GM19372 (cell line): ENCODE data around the gene RSPH9.

ENCODE experiments used
- ATAC-seq: cut with Tn5 transposase; IDR thresholded peaks from one replicate; pipeline ENCODE4 v1.9.1; 2021; ENCODE audit warnings: mild to moderate bottlenecking, low read depth, moderate library complexity; ENCODE audit not compliant: unreplicated experiment

The RSPH9 gene

GRCh38 chr6:43707767-43708166 is 62.9 kb downstream of the RSPH9 start:
- no peak for ATAC-seq

GRCh38 chr6:43708860-43709653 is 64.2 kb downstream of the RSPH9 start:
- ATAC-seq: no peak

GRCh38 chr6:43709654-43710303 is 64.9 kb downstream of the RSPH9 start:
- ATAC-seq: no peak

GRCh38 chr6:43710576-43710975 is 65.7 kb downstream of the RSPH9 start:
- no peak for ATAC-seq

- ATAC-seq: no peak
Observed at GRCh38 chr6:43712579-43712978, 67.7 kb downstream of the RSPH9 start.

- no peak for ATAC-seq
Observed at GRCh38 chr6:43713643-43714310, 68.9 kb downstream of the RSPH9 start.

GRCh38 chr6:43714311-43715055 is 69.6 kb downstream of the RSPH9 start:
- ATAC-seq: peak; percentile 28

GRCh38 chr6:43715056-43715788 is 70.4 kb downstream of the RSPH9 start:
- ATAC-seq: peak; percentile 82

- no peak for ATAC-seq
Observed at GRCh38 chr6:43716099-43716498, 71.3 kb downstream of the RSPH9 start.

GRCh38 chr6:43717389-43717788 is 72.6 kb downstream of the RSPH9 start:
- ATAC-seq: no peak

GRCh38 chr6:43717822-43718221 is 73.0 kb downstream of the RSPH9 start:
- no peak for ATAC-seq

- no peak for ATAC-seq
Observed at GRCh38 chr6:43718387-43719105, 73.7 kb downstream of the RSPH9 start.

- no peak for ATAC-seq
Observed at GRCh38 chr6:43719511-43719910, 74.7 kb downstream of the RSPH9 start.

- ATAC-seq: no peak
Observed at GRCh38 chr6:43720999-43721398, 76.2 kb downstream of the RSPH9 start.
